ENCODE data around the gene MCRIP2. TPM values are rescaled to one million over a fixed set of nuclear protein-coding genes. Genes with fewer than 3 reads are reported as not detected.
"Not testable (repeated sequence)": the region's sequence is repeated elsewhere in the genome, so short reads cannot be mapped to it uniquely, and the experiment has no call there.

MCRIP2 gene, protein sequence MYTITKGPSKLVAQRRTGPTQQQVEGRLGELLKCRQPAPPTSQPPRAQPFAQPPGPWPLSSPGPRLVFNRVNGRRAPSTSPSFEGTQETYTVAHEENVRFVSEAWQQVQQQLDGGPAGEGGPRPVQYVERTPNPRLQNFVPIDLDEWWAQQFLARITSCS
- polyA plus RNA-seq (2012; ENCODE audit: missing spikeins) = 17.0 TPM

DNA sequence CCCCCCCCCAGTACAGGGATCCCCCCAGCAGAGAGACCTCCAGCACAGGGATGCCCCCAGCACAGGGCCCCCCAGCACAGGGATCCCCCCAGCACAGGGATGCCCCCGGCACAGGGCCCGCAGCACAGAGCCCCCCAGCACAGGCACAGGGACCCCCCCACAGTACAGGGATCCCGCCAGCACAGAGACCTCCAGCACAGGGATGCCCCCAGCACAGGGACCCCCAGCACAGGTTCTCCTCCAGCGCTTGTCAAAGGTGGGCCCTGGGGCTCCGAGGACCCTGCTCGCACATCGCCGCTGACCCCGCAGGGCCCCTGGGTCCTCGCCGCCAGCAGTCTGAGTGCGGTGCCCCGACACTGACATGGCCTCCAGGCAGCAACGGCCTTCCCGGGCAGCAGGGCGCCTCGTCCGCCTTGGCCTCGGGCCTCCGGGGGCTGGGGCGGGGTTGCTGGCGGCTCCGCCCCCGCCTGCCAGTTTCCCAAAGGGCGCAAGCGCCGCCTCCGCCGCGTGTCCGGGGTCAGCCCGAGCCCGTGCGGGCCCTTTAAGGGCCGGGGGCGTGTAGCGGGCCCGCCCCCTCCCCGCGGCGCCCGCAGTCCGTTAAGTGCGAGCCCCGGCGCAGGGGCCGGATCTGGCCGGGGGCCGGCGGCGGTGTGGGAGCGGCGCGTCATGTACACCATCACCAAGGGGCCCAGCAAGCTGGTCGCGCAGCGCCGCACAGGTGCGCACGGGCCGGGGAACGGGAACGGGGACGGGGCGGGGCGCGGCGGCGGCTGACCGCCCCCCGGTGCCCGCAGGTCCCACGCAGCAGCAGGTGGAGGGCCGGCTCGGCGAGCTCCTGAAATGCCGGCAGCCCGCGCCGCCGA is at the start of gene MCRIP2:
Gene MCRIP2, plus strand, starts transcription at position 503 of the 863 bp plus-strand sequence. Its CDS starts 164 bp downstream, at position 667.
- peak; percentile 97 for FAIRE-seq
- TF ChIP-seq POLR2AphosphoS5 (IDR thresholded peaks at IDR 0.05; ENCODE audit: low read depth, low read length) = no peak
- TF ChIP-seq POLR2A (IDR thresholded peaks at IDR 0.05; ENCODE audit: low read depth, low read length) = peak; percentile 55; the same call in 1 of the 2 replicates
- TF ChIP-seq TAF1 (IDR thresholded peaks at IDR 0.05; ENCODE audit: borderline replicate concordance, low read depth, low read length) = no peak
- DNase-seq (ENCODE audit: insufficient read length) = peak; percentile 91

DNA sequence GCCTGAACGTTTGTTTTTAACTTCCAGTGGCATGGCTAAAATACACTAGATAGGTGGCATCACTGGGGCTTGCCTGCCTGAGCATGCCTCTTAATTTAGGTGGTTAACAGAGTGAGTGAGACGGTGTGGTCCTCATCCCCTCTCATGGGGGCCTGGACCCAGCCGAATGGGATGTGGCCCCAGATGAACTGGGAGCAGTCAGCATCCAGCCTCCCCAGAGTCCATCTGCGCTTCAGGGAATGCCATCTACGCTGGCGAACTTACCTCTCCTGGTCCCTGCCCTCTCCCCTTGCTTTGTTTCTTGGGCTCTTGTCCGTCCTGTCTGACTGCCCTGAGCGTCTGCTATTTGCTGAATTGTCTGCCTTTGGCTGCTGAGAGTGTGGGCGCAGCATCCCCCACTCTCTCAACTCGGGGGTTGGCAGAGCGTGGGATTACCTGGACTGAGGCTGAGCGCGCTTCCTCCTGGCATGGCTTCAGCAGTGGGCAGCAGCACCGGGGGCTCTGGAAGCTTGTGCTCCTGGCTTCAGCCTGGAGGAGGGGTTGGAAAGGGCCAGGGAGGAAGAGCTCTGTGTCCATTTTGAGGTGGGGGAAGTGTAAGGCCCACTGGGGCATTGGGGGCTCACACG is 49.6 kb upstream of the MCRIP2 start:
- no peak for FAIRE-seq
- TF ChIP-seq POLR2A (IDR thresholded peaks at IDR 0.05; ENCODE audit: low read depth, low read length) (no peak), TAF1 (IDR thresholded peaks at IDR 0.05; ENCODE audit: borderline replicate concordance, low read depth, low read length) (no peak), POLR2AphosphoS5 (IDR thresholded peaks at IDR 0.05; ENCODE audit: low read depth, low read length) (no peak)
- no peak for DNase-seq (ENCODE audit: insufficient read length)

DNA sequence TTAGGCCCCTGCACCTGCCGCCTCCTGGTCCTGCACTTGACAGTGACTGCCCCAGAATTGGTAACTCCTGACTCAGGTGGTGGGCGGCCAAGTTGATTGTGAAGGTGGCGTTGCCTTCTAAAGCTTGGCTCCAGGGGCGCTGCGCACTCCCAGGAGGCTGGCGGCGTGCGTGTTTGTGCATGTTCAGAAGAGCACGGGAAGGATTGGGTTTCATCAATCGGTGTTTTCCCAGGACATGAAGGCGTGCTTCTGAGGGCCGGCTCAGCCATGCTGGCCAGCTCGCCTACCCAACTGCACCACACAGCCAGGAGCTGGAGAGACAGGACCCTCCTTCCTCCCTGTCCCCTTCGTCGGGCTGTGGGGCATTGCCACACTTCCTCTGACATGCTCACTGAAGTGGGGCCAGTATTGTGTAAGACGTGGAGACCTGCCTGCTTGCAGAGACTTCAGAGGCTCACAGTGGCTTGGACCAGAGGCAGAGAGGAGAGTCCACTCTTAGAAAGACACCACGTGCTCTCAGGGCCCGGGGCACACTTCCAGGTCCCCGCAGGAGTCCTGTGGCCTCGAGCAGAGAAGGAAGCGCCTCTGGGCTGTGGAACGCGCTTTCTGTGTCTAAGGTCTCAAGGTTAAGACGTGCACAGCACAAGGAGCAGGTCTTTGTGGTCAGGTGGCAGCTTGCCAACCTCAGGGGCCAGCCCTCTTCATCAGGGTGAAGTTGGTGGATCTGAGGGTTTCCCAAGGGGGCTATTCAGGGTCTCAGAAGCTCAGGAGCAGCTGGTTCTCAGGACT is 48.9 kb upstream of the MCRIP2 start:
- TF ChIP-seq POLR2A (IDR thresholded peaks at IDR 0.05; ENCODE audit: low read depth, low read length) (no peak), POLR2AphosphoS5 (IDR thresholded peaks at IDR 0.05; ENCODE audit: low read depth, low read length) (no peak), TAF1 (IDR thresholded peaks at IDR 0.05; ENCODE audit: borderline replicate concordance, low read depth, low read length) (no peak)
- DNase-seq (ENCODE audit: insufficient read length) = no peak
- no peak for FAIRE-seq

DNA sequence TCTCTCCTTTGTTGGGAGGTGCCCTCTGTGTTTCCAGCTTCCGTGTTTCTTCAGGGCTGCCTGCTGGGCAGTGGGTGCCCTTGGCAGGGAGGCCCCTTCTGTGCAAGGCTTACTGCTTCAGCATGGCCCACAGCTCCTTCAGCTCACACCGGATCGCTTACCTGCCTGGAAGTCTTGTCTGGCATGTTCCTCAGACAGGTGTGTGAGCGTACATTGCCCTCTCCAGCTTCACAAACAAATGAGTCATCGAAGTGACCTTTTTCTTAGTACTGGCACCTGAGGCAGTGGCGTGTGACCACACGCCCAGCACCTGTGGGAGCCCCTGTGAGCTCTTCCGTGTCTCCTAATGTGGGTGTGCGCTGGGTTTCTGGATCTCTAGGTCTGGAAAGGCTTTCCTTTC is 48.2 kb upstream of the MCRIP2 start:
- no peak for FAIRE-seq
- DNase-seq (ENCODE audit: insufficient read length) = no peak
- TF ChIP-seq POLR2A (IDR thresholded peaks at IDR 0.05; ENCODE audit: low read depth, low read length) (no peak), TAF1 (IDR thresholded peaks at IDR 0.05; ENCODE audit: borderline replicate concordance, low read depth, low read length) (no peak), POLR2AphosphoS5 (IDR thresholded peaks at IDR 0.05; ENCODE audit: low read depth, low read length) (no peak)

DNA sequence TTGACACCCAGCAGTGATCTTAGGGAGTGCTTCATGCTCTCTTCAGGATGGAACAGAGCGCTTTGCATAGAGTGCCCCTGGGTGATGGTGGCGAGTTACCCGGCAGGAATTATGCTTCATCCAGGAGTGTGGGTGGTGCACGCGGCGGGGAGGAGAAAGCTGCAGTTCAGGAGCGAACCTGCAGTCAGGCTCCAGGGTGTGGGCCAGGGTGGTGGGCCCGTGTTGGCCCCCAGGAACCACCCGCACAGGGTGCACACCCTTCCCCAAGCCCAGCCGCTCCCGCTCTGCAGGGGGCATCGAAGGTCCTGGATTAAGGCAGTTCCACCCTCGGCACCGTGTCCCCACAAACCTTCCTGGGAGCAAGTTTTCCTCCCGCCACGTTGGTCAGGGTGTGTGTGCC is 47.8 kb upstream of the MCRIP2 start:
- DNase-seq (ENCODE audit: insufficient read length) = no peak
- TF ChIP-seq POLR2A (IDR thresholded peaks at IDR 0.05; ENCODE audit: low read depth, low read length) (no peak), POLR2AphosphoS5 (IDR thresholded peaks at IDR 0.05; ENCODE audit: low read depth, low read length) (no peak), TAF1 (IDR thresholded peaks at IDR 0.05; ENCODE audit: borderline replicate concordance, low read depth, low read length) (no peak)
- FAIRE-seq = no peak

DNA sequence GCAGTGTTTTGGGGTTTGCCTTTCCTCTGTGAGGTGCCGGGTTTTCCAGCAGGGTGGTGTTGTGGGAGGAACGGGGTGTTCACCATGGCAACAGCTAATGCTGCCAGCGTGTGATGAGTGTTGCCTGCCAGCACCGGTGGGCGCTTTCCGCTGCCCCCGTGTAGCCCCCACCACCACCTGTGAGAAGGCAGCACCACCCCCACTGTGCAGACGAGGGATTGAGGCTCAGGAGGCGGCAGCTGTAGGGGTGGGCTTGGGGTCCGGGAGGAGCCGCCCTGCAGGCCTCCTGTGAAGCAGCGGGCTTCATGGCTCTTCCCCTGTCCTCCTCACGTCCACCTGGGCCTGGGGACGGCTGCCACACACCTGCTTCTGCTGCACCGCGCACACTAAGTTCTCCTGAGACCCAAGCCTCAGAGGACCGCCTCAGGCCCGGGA is 46.5 kb upstream of the MCRIP2 start:
- DNase-seq (ENCODE audit: insufficient read length) (no peak), FAIRE-seq (no peak)
- no peak for TF ChIP-seq TAF1 (IDR thresholded peaks at IDR 0.05; ENCODE audit: borderline replicate concordance, low read depth, low read length)
- TF ChIP-seq POLR2AphosphoS5 (IDR thresholded peaks at IDR 0.05; ENCODE audit: low read depth, low read length) = no peak
- no peak for TF ChIP-seq POLR2A (IDR thresholded peaks at IDR 0.05; ENCODE audit: low read depth, low read length)

DNA sequence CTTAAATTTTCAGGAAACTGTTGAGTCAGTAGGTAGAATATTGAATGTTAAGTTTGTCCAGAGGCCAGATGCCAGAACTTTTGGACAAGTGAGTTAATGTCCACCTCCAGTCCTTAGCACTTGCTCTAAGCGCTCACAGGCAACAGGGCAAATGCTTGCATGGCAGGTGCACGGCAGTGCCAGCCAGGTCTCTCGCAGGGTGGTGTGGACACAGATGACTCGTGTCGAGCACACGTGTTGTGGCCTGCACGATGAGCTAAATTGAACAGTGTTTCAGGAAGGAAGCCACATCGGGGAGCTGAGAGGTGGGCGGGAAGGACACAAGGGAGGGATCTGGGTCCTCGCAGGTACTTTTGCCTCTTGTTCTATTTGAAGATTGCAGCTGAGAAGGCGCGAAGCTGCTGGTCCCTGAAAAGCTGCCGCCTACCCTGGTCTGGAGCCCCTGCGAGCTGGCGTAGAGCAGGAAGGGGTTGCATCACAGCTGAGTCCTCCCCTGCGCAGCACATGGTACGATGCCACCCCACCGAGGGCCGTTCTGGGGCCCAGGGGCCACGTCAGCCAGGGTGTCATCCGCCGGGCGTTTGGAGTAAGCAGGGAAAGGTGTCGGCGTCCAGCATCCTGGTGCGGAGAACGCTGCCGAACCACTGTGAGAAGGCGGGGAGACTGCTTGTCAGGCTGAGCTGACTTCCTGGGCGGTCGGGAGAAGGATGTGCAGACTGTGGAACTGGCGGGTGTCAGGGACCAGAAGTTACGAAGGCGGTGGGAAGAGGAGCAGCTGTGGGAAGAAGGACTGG is 45.5 kb upstream of the MCRIP2 start:
- DNase-seq (ENCODE audit: insufficient read length) (no peak), FAIRE-seq (no peak)
- TF ChIP-seq POLR2AphosphoS5 (IDR thresholded peaks at IDR 0.05; ENCODE audit: low read depth, low read length) (no peak), TAF1 (IDR thresholded peaks at IDR 0.05; ENCODE audit: borderline replicate concordance, low read depth, low read length) (no peak), POLR2A (IDR thresholded peaks at IDR 0.05; ENCODE audit: low read depth, low read length) (no peak)

DNA sequence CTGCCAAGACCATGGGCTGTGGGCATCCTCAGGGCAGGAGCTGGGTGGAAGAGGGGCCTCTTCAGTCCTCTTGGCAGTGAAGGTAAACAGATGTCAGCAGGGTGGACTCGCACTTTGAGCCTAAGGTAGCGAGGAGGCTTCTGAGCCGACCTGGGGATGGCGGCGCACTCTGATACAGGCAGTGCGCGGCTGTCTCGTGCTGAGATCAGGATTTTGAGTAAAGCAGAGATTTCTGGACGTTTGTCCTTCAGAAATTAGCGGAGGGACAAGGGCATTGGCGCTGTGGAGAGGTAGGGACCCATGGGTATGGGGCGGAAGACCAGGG is 44.9 kb upstream of the MCRIP2 start:
- DNase-seq (ENCODE audit: insufficient read length) (no peak), FAIRE-seq (no peak)

DNA sequence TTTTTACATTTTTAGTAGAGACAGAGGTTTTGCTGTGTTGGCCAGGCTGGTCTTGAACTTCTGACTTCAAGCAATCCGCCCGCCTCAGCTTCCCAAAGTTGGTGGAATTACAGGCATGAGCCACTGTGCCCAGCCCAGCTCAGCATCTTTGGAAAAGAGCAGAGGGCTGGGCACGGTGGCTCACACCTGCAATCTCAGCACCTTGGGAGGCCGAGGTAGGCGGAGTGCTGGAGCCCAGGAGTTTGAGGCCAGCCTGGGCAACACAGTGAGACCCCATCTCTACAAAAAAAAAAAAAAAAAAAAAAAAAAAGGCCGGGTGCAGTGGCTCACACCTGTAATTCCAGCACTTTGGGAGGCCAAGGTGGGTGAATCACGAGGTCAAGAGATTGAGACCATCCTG is 44.0 kb upstream of the MCRIP2 start:
- not testable (repeated sequence) for FAIRE-seq; DNase-seq (ENCODE audit: insufficient read length)

More for the DNA sequence above, 44.9 kb upstream of the MCRIP2 start:
- no peak for TF ChIP-seq TAF1 (IDR thresholded peaks at IDR 0.05; ENCODE audit: borderline replicate concordance, low read depth, low read length)
- TF ChIP-seq POLR2A (IDR thresholded peaks at IDR 0.05; ENCODE audit: low read depth, low read length) = no peak
- TF ChIP-seq POLR2AphosphoS5 (IDR thresholded peaks at IDR 0.05; ENCODE audit: low read depth, low read length) = no peak

DNA sequence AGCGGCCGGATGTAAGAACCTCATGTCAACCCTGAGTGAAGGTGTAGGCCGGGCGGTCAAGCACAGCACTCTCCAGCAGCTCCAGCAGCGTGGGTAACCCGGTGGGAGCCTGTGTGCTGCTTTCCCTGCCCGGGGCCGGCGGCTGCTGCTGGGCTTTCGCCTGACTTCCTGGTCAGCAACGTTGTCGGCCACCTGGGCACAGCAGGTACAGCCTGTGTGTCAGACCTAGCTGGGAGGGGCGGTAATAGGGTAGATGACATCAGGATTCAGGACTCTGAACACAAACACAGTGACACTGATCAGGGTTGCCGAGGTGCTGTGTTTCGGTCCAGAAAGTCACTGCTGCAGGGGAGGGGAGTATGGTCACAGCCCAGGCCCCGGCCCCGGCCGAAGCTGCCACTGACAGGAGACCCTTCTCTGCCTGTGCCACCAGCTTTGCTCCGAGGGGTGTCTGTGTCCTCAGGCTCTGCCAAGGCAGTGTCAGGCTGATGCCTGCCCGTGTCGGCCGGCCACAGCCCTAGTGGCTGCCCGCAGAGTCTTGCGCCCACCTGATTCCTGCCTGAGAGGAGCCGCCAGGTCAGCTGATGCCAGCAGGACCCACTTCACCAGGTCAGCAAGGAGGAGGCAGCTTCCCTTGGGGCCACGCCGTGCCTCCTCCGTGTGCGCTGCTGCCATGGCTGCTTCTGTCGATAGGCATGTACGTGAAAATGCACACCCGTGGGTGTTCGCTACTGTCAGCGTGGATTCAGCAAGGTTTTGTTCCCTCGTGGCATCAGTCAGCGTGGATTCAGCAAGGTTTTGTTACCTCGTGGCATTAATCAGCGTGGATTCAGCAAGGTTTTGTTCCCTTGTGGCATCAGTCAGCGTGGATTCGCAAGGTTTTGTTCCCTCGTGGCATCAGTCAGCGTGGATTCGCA is 42.5 kb upstream of the MCRIP2 start:
- TF ChIP-seq POLR2A (IDR thresholded peaks at IDR 0.05; ENCODE audit: low read depth, low read length) (no peak), TAF1 (IDR thresholded peaks at IDR 0.05; ENCODE audit: borderline replicate concordance, low read depth, low read length) (no peak), POLR2AphosphoS5 (IDR thresholded peaks at IDR 0.05; ENCODE audit: low read depth, low read length) (no peak)
- FAIRE-seq (no peak), DNase-seq (ENCODE audit: insufficient read length) (no peak)
